Vagina (tissue), 2 donors: Measurements from ENCODE around the gene CIAO2B.

ENCODE experiments used
- CTCF ChIP-seq, 3 experiments: fragments of 450-650 bp in 2 of 3; fragments of 200-600 bp in 1 of 3; sonication (generic) in 1 of 3; IDR thresholded peaks; one replicate each; pipeline ENCODE4 v1.5.1; 2017 to 2019; ENCODE audit warnings: antibody characterized with exemption in 3 of 3, mild to moderate bottlenecking in 2 of 3, moderate library complexity in 2 of 3
- POLR2A ChIP-seq, 2 donors: fragments of 450-650 bp; IDR thresholded peaks; one replicate each; pipeline ENCODE4 v1.6.1; 2017; ENCODE audit warnings: antibody characterized with exemption in 2 of 2, mild to moderate bottlenecking in 2 of 2, moderate library complexity in 2 of 2

DNA sequence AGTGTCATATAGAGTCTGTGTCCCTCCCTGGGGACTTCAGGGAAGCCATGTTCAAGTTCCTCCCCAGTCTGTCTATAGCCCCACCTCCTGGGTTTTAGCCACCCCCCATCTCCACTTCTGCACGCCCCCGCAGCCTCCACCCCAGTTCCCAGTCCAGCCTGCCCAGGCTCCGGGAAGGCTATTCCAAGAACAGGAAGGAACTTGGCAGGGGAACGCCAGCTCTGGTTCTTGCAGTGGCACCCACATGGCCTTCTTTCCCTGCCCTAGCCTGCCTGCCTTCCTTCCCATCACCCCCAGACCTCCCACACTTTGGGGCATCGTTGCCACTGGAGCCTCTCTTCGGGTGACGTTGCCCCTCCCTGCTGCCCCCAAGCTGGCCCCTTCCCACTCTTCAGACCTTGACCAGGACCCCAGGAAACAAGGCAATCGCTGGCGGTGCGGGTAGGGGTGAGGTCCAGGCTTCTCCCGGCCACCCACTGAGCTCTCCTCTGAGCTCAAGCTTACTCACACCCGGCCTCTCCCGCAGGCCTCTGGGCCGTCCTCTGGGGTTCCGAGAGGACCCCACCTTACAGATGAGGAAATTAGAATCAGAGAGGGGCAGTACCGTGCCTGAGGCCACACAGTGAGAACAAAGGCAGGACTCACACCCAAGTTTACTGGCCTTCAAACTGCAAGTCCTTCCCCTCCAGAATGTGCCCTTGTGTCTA lies 45.0 kb upstream of the CIAO2B start:
- TF ChIP-seq CTCF (IDR thresholded peaks at IDR 0.05) (no peak), POLR2A (IDR thresholded peaks at IDR 0.05) (no peak)
